ENCODE results near the gene BAD. TPM values are rescaled to one million over a fixed set of nuclear protein-coding genes. Genes with fewer than 3 reads are reported as not detected.
A peak's percentile ranks its signal among the peaks of the same experiment; 100 is the strongest.

BAD gene
- total RNA-seq, 1 experiment from 2014 or later, result 34.7 TPM

DNA sequence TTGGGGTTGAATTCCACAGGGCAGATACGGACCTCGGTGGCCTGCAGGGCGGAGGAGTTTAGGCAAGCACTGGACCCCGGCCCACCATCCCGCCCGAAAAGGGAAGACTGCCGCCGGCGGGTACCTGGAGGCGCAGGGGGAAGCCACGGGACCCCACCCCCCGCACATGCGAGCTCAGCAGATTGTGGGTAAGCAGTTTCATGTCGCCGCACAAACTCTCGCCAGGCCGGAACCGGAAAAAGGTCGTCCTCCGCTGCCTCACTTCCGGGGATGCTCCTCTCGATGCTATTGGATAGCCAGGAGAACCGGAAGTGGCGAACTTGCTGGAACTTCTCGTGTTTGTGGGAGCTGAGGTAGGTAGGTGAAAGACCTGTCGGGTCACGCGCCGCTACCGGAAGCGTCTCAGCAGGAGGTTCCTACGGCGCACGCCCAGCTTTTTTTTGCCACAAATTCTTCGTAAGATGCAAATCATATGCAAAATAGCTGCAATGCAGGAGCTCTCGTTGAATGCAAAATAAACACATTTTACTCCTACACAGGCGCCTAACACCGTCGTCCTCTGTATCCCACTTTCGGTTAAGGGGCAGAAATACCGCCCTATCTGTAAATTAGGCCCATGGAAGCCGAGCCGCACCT lies 33.0 kb upstream of the BAD start, which contains the start of gene TRMT112:
TSS of gene TRMT112 (minus strand) at position 235 of the 636 bp plus-strand sequence. CDS start at position 202, 33 bp downstream.
- peaks cover 17% of the 10 kb centered on the region for H3K4me1 Mint-ChIP-seq
- H3K9me3 Mint-ChIP-seq, result no peaks in the 10 kb centered on the region
- peak; percentile 91 for DNase-seq (ENCODE audit: low spot score)
- ChIA-PET POLR2A (interaction anchor here (0.5 to 3.0 kb wide), 17 partner anchors 13 to 657 kb away, joined by 3 to 25 read pairs (median 6); partner anchors contain the start of genes CATSPERZ, DNAJC4, ESRRA and FKBP2), CTCF (interaction anchor here (0.7 to 3.8 kb wide), 38 partner anchors 10 to 339 kb away, joined by 3 to 173 read pairs (median 5); partner anchors contain the start of genes BAD, CATSPERZ, CCDC88B and ESRRA)
- peaks cover 27% of the 10 kb centered on the region for H3K36me3 Mint-ChIP-seq
- ATAC-seq, result peak; percentile 68
- peak within 1 kb of the TSS; percentile 90 for H3K4me3 Mint-ChIP-seq
- H3K27ac Mint-ChIP-seq, result peak within 1 kb of the TSS; percentile 99
- H3K27me3 Mint-ChIP-seq (ENCODE audit: low read depth), result no peaks in the 10 kb centered on the region
- TF ChIP-seq, protein P1, sequence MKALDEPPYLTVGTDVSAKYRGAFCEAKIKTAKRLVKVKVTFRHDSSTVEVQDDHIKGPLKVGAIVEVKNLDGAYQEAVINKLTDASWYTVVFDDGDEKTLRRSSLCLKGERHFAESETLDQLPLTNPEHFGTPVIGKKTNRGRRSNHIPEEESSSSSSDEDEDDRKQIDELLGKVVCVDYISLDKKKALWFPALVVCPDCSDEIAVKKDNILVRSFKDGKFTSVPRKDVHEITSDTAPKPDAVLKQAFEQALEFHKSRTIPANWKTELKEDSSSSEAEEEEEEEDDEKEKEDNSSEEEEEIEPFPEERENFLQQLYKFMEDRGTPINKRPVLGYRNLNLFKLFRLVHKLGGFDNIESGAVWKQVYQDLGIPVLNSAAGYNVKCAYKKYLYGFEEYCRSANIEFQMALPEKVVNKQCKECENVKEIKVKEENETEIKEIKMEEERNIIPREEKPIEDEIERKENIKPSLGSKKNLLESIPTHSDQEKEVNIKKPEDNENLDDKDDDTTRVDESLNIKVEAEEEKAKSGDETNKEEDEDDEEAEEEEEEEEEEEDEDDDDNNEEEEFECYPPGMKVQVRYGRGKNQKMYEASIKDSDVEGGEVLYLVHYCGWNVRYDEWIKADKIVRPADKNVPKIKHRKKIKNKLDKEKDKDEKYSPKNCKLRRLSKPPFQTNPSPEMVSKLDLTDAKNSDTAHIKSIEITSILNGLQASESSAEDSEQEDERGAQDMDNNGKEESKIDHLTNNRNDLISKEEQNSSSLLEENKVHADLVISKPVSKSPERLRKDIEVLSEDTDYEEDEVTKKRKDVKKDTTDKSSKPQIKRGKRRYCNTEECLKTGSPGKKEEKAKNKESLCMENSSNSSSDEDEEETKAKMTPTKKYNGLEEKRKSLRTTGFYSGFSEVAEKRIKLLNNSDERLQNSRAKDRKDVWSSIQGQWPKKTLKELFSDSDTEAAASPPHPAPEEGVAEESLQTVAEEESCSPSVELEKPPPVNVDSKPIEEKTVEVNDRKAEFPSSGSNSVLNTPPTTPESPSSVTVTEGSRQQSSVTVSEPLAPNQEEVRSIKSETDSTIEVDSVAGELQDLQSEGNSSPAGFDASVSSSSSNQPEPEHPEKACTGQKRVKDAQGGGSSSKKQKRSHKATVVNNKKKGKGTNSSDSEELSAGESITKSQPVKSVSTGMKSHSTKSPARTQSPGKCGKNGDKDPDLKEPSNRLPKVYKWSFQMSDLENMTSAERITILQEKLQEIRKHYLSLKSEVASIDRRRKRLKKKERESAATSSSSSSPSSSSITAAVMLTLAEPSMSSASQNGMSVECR (CRISPR knock-in tag; IDR thresholded peaks at IDR 0.05; ENCODE audit: borderline replicate concordance), result peak; percentile 24; the same call in 1 of the 2 replicates
- no peak for TF ChIP-seq TEAD4 (CRISPR knock-in tag; IDR thresholded peaks at IDR 0.05)
- TF ChIP-seq, protein P2, sequence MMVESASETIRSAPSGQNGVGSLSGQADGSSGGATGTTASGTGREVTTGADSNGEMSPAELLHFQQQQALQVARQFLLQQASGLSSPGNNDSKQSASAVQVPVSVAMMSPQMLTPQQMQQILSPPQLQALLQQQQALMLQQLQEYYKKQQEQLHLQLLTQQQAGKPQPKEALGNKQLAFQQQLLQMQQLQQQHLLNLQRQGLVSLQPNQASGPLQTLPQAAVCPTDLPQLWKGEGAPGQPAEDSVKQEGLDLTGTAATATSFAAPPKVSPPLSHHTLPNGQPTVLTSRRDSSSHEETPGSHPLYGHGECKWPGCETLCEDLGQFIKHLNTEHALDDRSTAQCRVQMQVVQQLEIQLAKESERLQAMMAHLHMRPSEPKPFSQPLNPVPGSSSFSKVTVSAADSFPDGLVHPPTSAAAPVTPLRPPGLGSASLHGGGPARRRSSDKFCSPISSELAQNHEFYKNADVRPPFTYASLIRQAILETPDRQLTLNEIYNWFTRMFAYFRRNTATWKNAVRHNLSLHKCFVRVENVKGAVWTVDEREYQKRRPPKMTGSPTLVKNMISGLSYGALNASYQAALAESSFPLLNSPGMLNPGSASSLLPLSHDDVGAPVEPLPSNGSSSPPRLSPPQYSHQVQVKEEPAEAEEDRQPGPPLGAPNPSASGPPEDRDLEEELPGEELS (CRISPR knock-in tag; IDR thresholded peaks at IDR 0.05), result no peak
- TF ChIP-seq, protein P3, sequence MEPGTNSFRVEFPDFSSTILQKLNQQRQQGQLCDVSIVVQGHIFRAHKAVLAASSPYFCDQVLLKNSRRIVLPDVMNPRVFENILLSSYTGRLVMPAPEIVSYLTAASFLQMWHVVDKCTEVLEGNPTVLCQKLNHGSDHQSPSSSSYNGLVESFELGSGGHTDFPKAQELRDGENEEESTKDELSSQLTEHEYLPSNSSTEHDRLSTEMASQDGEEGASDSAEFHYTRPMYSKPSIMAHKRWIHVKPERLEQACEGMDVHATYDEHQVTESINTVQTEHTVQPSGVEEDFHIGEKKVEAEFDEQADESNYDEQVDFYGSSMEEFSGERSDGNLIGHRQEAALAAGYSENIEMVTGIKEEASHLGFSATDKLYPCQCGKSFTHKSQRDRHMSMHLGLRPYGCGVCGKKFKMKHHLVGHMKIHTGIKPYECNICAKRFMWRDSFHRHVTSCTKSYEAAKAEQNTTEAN (CRISPR knock-in tag; IDR thresholded peaks at IDR 0.05), result 0 out of 2 replicates have a peak, but pooled peaks have one; percentile 34
- TF ChIP-seq MXD4 (CRISPR knock-in tag; IDR thresholded peaks at IDR 0.05; ENCODE audit: borderline replicate concordance), result no peak
- TF ChIP-seq, protein P4, sequence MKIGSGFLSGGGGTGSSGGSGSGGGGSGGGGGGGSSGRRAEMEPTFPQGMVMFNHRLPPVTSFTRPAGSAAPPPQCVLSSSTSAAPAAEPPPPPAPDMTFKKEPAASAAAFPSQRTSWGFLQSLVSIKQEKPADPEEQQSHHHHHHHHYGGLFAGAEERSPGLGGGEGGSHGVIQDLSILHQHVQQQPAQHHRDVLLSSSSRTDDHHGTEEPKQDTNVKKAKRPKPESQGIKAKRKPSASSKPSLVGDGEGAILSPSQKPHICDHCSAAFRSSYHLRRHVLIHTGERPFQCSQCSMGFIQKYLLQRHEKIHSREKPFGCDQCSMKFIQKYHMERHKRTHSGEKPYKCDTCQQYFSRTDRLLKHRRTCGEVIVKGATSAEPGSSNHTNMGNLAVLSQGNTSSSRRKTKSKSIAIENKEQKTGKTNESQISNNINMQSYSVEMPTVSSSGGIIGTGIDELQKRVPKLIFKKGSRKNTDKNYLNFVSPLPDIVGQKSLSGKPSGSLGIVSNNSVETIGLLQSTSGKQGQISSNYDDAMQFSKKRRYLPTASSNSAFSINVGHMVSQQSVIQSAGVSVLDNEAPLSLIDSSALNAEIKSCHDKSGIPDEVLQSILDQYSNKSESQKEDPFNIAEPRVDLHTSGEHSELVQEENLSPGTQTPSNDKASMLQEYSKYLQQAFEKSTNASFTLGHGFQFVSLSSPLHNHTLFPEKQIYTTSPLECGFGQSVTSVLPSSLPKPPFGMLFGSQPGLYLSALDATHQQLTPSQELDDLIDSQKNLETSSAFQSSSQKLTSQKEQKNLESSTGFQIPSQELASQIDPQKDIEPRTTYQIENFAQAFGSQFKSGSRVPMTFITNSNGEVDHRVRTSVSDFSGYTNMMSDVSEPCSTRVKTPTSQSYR (CRISPR knock-in tag; IDR thresholded peaks at IDR 0.05), result no peak
- TF ChIP-seq, protein P5, sequence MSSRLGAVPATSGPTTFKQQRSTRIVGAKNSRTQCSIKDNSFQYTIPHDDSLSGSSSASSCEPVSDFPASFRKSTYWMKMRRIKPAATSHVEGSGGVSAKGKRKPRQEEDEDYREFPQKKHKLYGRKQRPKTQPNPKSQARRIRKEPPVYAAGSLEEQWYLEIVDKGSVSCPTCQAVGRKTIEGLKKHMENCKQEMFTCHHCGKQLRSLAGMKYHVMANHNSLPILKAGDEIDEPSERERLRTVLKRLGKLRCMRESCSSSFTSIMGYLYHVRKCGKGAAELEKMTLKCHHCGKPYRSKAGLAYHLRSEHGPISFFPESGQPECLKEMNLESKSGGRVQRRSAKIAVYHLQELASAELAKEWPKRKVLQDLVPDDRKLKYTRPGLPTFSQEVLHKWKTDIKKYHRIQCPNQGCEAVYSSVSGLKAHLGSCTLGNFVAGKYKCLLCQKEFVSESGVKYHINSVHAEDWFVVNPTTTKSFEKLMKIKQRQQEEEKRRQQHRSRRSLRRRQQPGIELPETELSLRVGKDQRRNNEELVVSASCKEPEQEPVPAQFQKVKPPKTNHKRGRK (CRISPR knock-in tag; IDR thresholded peaks at IDR 0.05; ENCODE audit: borderline replicate concordance), result no peak
- TF ChIP-seq ZNF423 (CRISPR knock-in tag; IDR thresholded peaks at IDR 0.05), result no peak
- TF ChIP-seq ZNF121 (CRISPR knock-in tag; IDR thresholded peaks at IDR 0.05), result no peak
- TF ChIP-seq, protein P6, sequence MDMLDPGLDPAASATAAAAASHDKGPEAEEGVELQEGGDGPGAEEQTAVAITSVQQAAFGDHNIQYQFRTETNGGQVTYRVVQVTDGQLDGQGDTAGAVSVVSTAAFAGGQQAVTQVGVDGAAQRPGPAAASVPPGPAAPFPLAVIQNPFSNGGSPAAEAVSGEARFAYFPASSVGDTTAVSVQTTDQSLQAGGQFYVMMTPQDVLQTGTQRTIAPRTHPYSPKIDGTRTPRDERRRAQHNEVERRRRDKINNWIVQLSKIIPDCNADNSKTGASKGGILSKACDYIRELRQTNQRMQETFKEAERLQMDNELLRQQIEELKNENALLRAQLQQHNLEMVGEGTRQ (CRISPR knock-in tag; IDR thresholded peaks at IDR 0.05), result peak; percentile 84
- TF ChIP-seq, protein P7, sequence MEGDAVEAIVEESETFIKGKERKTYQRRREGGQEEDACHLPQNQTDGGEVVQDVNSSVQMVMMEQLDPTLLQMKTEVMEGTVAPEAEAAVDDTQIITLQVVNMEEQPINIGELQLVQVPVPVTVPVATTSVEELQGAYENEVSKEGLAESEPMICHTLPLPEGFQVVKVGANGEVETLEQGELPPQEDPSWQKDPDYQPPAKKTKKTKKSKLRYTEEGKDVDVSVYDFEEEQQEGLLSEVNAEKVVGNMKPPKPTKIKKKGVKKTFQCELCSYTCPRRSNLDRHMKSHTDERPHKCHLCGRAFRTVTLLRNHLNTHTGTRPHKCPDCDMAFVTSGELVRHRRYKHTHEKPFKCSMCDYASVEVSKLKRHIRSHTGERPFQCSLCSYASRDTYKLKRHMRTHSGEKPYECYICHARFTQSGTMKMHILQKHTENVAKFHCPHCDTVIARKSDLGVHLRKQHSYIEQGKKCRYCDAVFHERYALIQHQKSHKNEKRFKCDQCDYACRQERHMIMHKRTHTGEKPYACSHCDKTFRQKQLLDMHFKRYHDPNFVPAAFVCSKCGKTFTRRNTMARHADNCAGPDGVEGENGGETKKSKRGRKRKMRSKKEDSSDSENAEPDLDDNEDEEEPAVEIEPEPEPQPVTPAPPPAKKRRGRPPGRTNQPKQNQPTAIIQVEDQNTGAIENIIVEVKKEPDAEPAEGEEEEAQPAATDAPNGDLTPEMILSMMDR (IDR thresholded peaks at IDR 0.05), result no peak
- TF ChIP-seq, protein P8, sequence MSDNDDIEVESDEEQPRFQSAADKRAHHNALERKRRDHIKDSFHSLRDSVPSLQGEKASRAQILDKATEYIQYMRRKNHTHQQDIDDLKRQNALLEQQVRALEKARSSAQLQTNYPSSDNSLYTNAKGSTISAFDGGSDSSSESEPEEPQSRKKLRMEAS (CRISPR knock-in tag; IDR thresholded peaks at IDR 0.05), result peak; percentile 85
- TF ChIP-seq, protein P9, sequence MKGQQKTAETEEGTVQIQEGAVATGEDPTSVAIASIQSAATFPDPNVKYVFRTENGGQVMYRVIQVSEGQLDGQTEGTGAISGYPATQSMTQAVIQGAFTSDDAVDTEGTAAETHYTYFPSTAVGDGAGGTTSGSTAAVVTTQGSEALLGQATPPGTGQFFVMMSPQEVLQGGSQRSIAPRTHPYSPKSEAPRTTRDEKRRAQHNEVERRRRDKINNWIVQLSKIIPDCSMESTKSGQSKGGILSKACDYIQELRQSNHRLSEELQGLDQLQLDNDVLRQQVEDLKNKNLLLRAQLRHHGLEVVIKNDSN (CRISPR knock-in tag; IDR thresholded peaks at IDR 0.05), result peak; percentile 88
- TF ChIP-seq, protein P10, sequence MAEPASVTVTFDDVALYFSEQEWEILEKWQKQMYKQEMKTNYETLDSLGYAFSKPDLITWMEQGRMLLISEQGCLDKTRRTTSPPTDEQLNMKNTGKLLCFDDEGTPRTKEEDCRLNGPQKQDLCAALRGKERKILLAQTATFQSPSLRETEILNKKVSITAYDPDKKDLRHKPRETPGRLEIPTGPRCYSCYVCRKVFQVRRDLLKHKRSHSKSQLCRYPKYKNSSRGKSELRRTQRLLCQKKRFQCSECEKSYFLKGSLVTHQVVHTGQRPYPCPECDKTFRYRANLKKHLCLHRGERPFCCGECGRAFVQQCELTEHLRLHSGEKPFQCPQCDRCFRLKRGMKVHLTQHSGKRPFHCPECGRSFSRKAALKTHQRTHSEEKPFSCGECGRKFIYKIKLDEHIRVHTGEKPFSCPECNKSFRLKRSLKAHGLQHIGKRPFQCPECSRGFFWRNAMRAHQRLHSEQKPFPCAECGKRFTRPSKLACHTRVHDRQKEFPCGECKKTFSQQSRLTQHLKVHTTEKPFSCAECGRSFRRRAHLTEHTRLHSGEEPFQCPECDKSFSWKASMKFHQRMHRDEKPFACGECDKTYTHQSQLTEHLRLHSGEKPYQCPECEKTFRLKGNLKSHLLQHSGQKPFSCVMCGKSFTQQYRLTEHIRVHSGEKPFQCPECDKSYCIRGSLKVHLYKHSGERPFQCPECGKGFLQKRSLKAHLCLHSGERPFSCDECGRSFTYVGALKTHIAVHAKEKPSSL (CRISPR knock-in tag; conservative IDR thresholded peaks at IDR 0.05), result no peak
- no peak for TF ChIP-seq ATF1 (CRISPR knock-in tag; IDR thresholded peaks at IDR 0.05)
- TF ChIP-seq FOXP1 (CRISPR knock-in tag; IDR thresholded peaks at IDR 0.05; ENCODE audit: borderline replicate concordance), result peak; percentile 12; the same call in 1 of the 2 replicates
- TF ChIP-seq NFATC4 (CRISPR knock-in tag; IDR thresholded peaks at IDR 0.05), result no peak
